SH-SY5Y (cell line): ENCODE data around the gene MELTF.

Experiments used
- GATA2 ChIP-seq: IDR thresholded peaks from 2 replicates; pipeline ENCODE4 v1.6.1; 2011; ENCODE audit warnings: mild to moderate bottlenecking, low read depth, low read length
- GATA3 ChIP-seq: IDR thresholded peaks from 2 replicates; pipeline ENCODE4 v1.6.1; 2011; ENCODE audit warnings: low read depth, mild to moderate bottlenecking, low read length, moderate library complexity

Gene MELTF

DNA sequence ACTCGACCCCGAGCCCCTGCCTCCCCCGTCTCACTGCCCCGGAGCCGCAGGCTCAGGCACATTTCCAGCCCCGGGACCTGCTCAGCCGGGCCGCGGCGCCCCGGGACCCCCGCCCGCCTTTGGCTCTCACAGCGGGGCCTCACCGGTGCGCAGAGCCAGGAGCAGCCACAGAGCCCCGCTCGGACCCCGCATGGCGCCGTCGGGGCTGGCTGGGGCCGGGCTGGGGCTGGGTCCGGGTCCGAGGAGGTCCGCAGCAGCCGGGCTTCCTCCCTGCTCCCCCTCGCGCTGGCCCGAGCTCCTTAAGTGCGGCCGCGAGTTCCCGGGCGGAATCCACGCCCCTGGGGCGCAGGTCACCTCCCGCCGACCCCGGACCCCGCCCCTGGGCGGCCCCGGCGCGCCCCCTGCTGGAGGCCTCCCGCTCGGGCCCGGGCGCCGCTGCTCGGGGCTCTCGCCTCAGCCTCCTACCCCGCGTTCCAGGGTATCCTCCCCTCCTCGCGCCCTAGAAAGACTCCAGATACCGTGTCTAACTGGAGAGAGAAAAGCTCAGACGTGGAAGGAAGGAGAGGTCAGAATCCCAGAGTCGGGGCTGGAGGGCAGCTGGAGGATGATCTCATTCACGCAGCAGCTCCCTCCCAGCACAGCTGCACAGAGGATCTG, at the start of gene MELTF:
Gene MELTF, minus strand, starts transcription at position 307 of the 657 bp plus-strand sequence. Its CDS starts 115 bp downstream, at position 192.
- no peak for TF ChIP-seq GATA2
- TF ChIP-seq GATA3, result no peak

DNA sequence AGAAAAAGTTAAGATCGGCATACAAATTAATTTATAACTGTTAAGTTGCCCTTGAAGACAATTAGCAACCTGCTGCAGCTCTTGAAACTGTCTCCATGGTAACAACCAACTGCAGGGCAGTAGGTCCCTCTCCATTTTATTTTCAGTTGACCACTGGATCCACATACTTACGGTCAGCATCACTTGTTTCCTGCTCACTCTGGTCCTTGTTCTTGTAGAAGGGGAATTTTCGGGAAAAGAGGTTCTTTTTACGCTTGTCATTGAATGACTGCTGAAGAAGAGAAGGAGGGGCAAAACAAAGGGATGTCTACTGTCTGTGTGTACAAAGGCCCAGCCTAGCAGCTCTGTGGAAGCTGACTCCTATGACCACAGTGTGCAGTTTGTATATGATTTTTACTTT, 46.8 kb upstream of the MELTF start:
- TF ChIP-seq GATA2 (no peak), GATA3 (no peak)

DNA sequence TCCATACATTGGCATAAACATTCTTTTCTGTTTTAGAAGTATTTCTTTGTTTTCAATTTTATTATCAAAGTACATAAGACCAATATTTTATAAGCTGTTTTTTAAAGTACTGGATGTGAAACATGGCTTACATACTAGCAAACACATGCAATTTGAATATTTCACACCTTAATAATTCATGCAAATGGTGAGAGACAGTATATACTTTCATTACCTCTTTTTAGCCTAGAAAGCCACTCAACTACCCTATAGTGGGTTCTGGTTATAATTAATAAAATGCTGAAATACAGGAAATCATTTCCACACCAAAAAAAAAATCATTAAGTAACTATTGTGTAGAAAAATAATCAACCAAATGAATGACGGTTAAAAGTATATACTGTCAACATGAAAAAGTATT, 38.5 kb upstream of the MELTF start:
- TF ChIP-seq GATA2 (no peak), GATA3 (no peak)

DNA sequence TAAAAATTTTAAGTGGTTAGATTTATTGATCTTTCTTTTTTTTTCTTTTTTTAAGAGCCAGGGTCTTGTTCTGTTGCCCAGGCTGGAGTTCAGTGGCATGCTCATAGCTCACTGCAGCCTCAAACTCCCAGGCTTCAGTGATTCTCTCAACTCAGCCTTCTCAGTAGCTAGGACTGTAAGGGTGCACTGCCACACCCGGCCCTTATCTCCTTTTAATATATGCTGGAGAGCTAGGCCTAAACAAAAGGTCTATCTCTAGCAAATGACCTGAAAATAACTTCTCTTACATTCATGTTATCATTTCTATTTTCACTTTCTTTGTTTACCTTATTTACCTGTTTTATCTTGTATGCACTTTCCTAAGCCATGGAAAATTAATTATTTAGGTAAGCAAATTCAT, 35.2 kb upstream of the MELTF start:
- TF ChIP-seq GATA2, result no peak
- no peak for TF ChIP-seq GATA3

DNA sequence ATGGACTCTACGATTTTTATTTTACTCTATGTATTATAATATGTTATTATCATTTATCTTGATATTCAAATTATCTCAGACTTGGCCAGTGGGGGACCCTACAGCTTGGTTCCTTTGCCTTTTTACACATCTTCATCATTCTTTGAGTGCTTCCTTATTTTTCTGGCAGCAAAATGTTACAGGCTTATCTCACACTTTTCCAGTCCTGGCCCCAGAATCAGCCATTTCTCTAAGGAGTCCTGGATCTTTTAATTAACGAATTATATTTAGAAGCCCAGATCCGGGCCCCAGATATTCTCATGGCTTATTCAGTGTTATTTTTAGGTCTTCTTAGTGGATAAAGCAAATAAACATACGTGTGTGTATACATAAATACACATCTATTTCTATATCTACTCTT, 32.8 kb upstream of the MELTF start:
- TF ChIP-seq GATA2 (no peak), GATA3 (no peak)

DNA sequence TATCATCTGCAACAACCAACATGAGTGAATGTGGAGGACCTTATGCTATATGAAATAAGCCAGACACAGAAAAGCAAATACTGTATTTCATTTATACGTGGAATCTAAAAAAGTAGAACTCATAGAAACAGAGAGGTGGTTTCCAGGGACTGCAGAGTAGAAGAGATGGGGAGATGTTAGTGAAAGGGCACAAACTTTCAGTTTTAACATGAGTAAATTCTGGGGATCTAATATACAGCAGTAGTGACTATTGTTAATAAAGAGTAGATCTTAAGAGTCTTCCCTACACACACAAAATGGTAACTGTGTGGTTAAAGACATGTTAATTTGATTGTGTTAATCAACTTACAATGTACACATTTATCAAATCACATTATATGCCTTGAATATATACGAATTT, 20.9 kb upstream of the MELTF start:
- TF ChIP-seq GATA2 (no peak), GATA3 (no peak)

DNA sequence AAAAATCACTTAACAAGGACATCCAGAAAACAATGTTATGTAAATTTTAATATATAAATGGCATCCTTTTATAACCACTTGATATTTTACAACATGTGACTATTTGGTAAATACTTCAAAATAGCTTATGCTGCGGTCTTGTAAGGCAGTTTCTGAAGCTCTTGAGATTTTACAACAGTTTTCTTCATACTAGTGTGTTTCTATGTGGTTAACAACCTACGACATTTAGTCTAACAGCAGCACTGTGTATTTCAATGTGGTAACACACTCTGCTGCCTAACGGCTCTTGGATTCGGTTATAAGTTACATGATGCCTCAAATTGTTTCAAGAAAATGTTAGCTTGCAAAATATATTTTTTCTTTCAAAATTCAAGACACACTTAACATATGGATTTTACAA, 12.9 kb upstream of the MELTF start:
- TF ChIP-seq GATA2 (no peak), GATA3 (no peak)

DNA sequence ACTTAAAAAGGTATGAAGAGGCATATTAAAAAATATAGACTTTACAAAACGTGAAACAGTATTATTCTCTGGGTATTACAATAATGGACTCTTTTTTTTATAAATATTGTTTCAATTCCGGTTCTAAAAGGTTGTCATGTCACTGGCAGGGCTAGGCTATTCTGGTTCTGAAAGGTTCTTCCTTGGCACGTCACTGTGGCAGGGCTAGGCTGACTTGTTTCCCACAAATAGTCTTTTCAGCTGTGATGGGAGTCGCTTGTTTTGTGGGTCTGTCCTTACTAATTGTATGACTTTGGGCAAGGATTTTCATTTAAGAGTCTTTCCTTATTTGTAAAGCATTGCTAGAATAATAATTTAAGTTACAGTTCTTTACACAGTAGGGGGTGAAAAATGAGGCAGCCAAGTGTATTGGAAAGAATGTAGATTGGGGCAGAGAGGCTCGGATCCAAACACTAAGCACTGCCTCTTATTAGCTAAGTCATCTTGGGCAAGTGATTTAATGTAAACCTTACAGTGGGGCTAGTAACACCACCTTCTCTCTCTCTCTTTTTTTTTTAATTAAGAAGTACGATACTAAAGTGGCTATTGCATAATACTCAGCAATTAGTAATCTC, 12.4 kb upstream of the MELTF start:
- TF ChIP-seq GATA2 (no peak), GATA3 (no peak)

DNA sequence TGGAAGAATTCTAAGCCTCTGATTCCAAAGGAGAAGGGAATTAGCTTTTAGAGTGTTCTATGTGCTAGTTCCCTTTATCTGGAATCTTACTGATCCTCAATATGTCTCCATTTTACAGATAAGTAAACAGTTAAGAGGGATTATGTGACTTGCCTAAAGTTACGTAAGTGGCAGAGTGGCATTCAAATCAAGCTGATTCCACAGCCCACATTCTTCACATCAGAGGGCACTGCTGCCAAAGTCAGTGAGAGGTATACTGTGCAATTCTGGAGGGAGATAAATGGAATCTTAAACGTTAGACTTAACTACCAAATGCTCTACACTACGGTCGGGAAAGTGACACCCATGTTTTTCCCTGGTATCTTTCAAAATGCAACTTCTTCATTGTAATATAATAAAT, 11.0 kb upstream of the MELTF start:
- TF ChIP-seq GATA3, result no peak
- TF ChIP-seq GATA2, result no peak

DNA sequence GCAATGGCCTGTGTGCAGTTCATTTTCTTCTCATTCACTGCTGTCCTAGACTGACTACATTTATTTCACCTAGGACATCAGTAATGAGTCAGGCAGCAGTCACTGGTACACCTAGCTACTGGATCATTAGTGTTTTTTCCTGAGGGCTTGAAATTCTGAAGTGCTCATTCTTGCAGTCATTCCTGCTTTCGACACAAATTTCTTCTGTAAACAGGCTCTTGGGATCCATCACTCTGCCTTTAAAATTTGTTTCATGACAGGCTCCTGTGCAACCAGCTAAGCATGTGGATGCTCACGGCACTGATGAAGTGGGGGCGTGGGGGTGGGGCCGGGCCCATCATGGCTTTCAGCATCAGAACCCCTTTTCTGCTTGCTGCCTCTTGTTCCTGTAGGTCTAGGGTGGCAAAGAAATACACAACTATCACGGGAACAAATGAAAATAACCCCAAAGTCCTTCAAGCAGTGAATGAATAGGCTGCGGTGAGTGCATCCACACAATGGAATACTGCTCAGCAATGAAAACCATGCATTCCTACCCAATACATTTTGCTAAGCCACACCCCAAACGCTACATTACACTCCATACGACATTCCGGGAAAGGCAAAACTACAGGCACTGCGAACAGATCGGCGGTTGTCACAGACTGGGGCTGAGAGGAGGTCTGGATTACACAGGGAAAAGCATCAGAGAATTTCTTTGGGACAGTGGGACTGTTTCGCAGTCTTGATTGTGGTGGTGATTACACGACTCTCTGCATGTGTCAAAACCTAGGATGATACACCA, 9.3 kb upstream of the MELTF start:
- TF ChIP-seq GATA3 (no peak), GATA2 (no peak)

DNA sequence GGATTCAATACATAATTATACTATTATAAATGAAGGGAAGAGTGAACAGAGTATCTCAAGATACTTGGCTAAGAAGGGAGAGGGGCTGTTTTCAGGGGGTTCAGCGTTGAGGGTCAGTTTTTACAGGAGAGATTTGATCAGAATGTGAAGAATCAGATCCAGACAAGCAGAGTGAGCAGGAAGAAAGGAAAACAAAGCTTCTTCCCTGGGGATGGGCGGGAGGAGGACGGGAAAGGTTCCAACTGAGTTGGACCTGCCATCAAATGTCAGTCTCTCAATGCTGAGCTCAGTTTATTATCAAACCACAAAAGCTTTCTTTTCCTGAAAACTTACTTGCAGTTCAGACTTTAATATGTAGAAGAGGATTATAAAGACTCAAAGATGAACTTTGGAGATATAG, 6.0 kb upstream of the MELTF start:
- TF ChIP-seq GATA2, result no peak
- no peak for TF ChIP-seq GATA3

DNA sequence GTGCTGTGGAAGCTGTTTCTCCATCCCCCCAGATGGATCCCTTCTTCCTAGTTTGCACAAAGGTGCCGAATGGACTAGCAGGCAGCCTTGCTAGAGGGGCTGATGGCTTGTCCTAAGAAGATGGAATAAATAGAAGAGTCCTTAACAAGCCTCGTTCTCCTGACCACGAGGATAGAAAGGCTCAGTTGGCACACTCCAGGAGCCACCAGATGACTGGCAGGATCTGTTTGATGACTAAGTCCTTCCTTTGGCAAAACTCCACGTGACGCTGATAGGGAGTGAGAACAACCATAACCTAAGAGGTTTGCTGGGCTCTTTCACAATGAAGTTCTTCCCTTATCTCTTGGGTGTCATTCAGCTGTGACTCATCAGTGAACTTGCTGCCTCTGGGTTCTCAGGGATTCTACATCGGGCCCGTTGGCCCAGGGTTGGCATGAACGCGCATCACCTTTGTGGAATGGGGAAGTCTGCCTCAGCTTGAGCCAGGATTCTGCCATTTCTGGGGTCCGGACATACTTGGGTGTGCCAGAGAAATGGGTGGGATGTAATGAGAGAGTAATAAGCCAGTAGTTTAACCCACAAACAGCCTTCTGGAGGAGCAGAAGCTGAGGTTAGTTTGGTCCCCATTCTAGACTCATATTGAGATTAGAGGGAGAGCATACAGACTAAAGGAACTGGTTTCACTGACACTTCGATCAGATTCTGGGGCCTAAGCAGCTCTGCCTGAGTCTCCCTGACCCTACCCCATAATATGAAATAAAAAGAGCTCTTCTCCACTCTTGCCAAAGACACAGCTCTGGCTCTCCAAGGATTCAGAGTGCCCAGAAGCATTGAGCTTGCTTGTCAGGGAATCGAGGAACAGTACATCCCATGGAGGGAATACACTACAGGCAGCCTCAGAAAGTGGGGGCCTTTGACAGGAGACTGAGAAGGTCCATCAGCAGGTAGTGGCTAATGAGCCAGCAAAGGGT, 2.0 kb upstream of the MELTF start:
- TF ChIP-seq GATA3 (no peak), GATA2 (no peak)

DNA sequence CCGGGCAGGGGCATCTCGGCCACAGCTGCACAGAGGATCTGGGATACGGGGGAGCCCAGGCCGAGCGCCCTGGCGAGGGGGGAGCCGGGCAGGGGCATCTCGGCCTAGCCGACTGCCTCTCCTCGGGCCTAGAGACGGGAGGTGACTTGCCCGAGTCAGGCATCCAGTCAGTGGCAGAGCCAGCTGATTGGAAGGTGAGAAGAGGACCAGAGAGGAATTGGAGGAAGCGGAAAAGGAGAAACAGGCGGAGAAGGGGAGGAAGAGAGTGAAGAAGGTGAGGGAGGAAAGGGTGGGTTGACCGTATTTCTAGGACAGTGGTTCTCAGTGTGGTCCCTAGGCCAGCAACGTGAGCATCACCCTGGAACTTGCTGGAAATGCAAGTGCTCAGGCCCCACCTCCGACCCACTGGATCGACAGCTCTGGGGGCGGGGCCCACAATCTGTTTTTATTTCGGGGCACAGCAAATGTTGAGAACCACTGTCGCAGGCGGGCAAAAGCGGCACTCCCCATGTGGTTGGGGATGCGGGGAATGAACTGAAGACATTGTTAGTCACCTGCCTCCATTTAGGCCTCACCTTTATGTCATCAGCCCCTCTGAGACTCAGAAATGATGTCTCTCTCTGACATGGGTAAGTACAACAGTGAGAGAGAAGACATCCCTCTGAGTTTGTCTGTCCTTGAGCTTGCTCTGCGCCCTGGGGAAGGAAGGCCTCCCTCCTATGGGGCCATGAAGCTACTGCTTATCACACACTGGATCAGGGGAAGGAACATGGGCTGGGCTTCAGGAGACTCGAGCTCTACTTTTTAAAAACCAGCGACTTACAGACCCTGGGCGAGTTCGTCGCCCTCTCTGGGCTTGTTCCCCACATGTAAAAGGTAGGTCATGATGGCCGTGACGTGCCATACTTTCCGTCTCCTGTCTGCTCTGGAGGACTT, 1.0 kb upstream of the MELTF start:
- TF ChIP-seq GATA2 (no peak), GATA3 (no peak)
